GM23248 (cell line): ENCODE results near the gene LRP6. TPM values are rescaled to one million over a fixed set of nuclear protein-coding genes. Genes with fewer than 3 reads are reported as not detected.

Source experiments
- DNase-seq: peaks from one replicate; pipeline ENCODE4 v3.0.0-alpha.2; 2015
- H2AFZ ChIP-seq: fragments of 200-600 bp; sonication (generic); 2 replicates; pipeline ENCODE4 v1.6.1; 2016; ENCODE audit warnings: antibody characterized with exemption
- H3F3A ChIP-seq: fragments of 200-600 bp; sonication (generic); 2 replicates; pipeline ENCODE4 v1.6.1; 2016; ENCODE audit warnings: mild to moderate bottlenecking, antibody characterized with exemption, mixed run types; ENCODE audit not compliant: insufficient read depth
- H3K27ac ChIP-seq: fragments of 200-600 bp; sonication (generic); 2 replicates; pipeline ENCODE4 v1.5.1; 2016; ENCODE audit warnings: mild to moderate bottlenecking
- H3K27me3 ChIP-seq: fragments of 200-600 bp; sonication (generic); replicated peaks from 2 replicates; pipeline ENCODE4 v1.6.1; 2016; ENCODE audit warnings: mild to moderate bottlenecking; ENCODE audit not compliant: insufficient read depth
- H3K36me3 ChIP-seq: fragments of 200-600 bp; sonication (generic); 2 replicates; pipeline ENCODE4 v1.6.1; 2016; ENCODE audit warnings: low read depth, mild to moderate bottlenecking
- H3K4me1 ChIP-seq: fragments of 200-600 bp; sonication (generic); 2 replicates; pipeline ENCODE4 v1.6.1; 2016; ENCODE audit warnings: mild to moderate bottlenecking; ENCODE audit not compliant: insufficient read depth
- H3K4me2 ChIP-seq: fragments of 200-600 bp; sonication (generic); one replicate; pipeline ENCODE4 v1.6.1; 2016; ENCODE audit warnings: mild to moderate bottlenecking; ENCODE audit not compliant: unreplicated experiment
- H3K4me3 ChIP-seq: fragments of 200-600 bp; sonication (generic); 2 replicates; pipeline ENCODE4 v1.5.1; 2016; ENCODE audit warnings: mild to moderate bottlenecking
- H3K79me2 ChIP-seq: fragments of 200-600 bp; sonication (generic); 2 replicates; pipeline ENCODE4 v1.6.1; 2016; ENCODE audit warnings: mild to moderate bottlenecking; ENCODE audit not compliant: insufficient read depth
- H3K9ac ChIP-seq: fragments of 200-600 bp; sonication (generic); 2 replicates; pipeline ENCODE4 v1.6.1; 2016; ENCODE audit warnings: mild to moderate bottlenecking
- H3K9me2 ChIP-seq: fragments of 200-600 bp; sonication (generic); 2 replicates; pipeline ENCODE4 v1.6.1; 2016; ENCODE audit warnings: mixed run types, mild to moderate bottlenecking, moderate library complexity; ENCODE audit not compliant: insufficient read depth
- H3K9me3 ChIP-seq: fragments of 200-600 bp; sonication (generic); one replicate; pipeline ENCODE4 v1.6.1; 2017; ENCODE audit warnings: low read depth
- H4K20me1 ChIP-seq: fragments of 200-600 bp; sonication (generic); 2 replicates; pipeline ENCODE4 v1.6.0; 2016; ENCODE audit not compliant: insufficient read depth
- EZH2 ChIP-seq: fragments of 200-600 bp; sonication (generic); IDR thresholded peaks from 2 replicates; pipeline ENCODE4 v1.6.1; 2018; ENCODE audit warnings: antibody characterized with exemption, mild to moderate bottlenecking; ENCODE audit not compliant: insufficient read depth, poor library complexity, severe bottlenecking
- EZH2phosphoT487 ChIP-seq: fragments of 200-600 bp; sonication (generic); IDR thresholded peaks from 2 replicates; pipeline ENCODE4 v1.6.1; 2018; ENCODE audit warnings: antibody characterized with exemption, moderate library complexity, mild to moderate bottlenecking, low read depth; ENCODE audit not compliant: insufficient read depth
- WGBS, 2 experiments: methylation state at CpG; one replicate each; pipeline ENCODE4 v1.1.6; 2015 to 2017; ENCODE audit warnings: low lambda C conversion rate in 2 of 2, low coverage in 1 of 2; ENCODE audit errors: missing lambda C conversion rate in 2 of 2; 5-methylcytosine and 5-hydroxymethylcytosine counted together
- in situ Hi-C: fragments of 300-500 bp; cut with MboI; formaldehyde crosslinking; loops from 2 replicates; pipeline ENCODE4 v1.15.0; 2020
- polyA plus RNA-seq: library from polyadenylated mRNA; unstranded; fragments of >200 nt; fragmentation: Nextera tagmentation; extraction: Ambion mirVana; gene quantifications from 2 replicates; pipeline ENCODE4 v1.2.1, GENCODE V29; 2016
- total RNA-seq: library from RNA; depleted of rRNA; stranded (reverse); fragments of >200 nt; shearing (Covaris generic); gene quantifications from 2 replicates; pipeline ENCODE4 v1.2.3, GENCODE V29; 2014

Gene LRP6
- total and polyA plus RNA-seq, 2 experiments from 2014 or later, result 10.3 to 20.1 TPM

- no peaks in the 10 kb centered on the region for H3K9me2 ChIP-seq
- 84 to 94% methylated on average over 3 of the region's 3 CpGs for WGBS, 2 experiments
These were observed 128.4 kb downstream of the LRP6 start for GRCh38 chr12:12138203-12139154.

GRCh38 chr12:12133785-12134184, 133.1 kb downstream of the LRP6 start:
- Histone ChIP-seq H3K79me2 (no peaks in the 10 kb centered on the region), H3K4me2 (no peak overlapping the region), H3K9me3 (no peaks in the 10 kb centered on the region), H3F3A (no peaks in the 10 kb centered on the region), H3K9me2 (no peaks in the 10 kb centered on the region), H4K20me1 (no peaks in the 10 kb centered on the region), H3K4me3 (no peak overlapping the region), H3K36me3 (0 out of 2 replicates have a peak, but pooled peaks cover 10% of the 10 kb centered on the region), H3K27ac (no peak overlapping the region), H3K27me3 (no peaks in the 10 kb centered on the region), H3K9ac (no peak overlapping the region), H2AFZ (no peak overlapping the region), H3K4me1 (no peaks in the 10 kb centered on the region)
- TF ChIP-seq EZH2, result no peak
- TF ChIP-seq EZH2phosphoT487, result no peak
- in situ Hi-C loops, result no loop called here
- WGBS, 2 experiments, result 95 to 97% methylated on average over 5 of the region's 5 CpGs
- no peak for DNase-seq

More at GRCh38 chr12:12138203-12139154, 128.4 kb downstream of the LRP6 start:
- no peaks in the 10 kb centered on the region for H3K27me3 ChIP-seq
- in situ Hi-C loops, result no loop called here
- no peaks in the 10 kb centered on the region for H4K20me1 ChIP-seq
- H3F3A ChIP-seq, result no peaks in the 10 kb centered on the region
- no peak overlapping the region for H3K9ac ChIP-seq
- no peak overlapping the region for H3K4me3 ChIP-seq
- no peak overlapping the region for H2AFZ ChIP-seq
- H3K79me2 ChIP-seq, result no peaks in the 10 kb centered on the region
- no peak for DNase-seq
- H3K4me1 ChIP-seq, result no peaks in the 10 kb centered on the region
- no peaks in the 10 kb centered on the region for H3K9me3 ChIP-seq
- 0 out of 2 replicates have a peak, but pooled peaks cover 5% of the 10 kb centered on the region for H3K36me3 ChIP-seq
- TF ChIP-seq EZH2 (no peak), EZH2phosphoT487 (no peak)
- H3K4me2 ChIP-seq, result no peak overlapping the region
- no peak overlapping the region for H3K27ac ChIP-seq

- Histone ChIP-seq H3K36me3 (0 out of 2 replicates have a peak, but pooled peaks cover 9% of the 10 kb centered on the region), H3F3A (no peaks in the 10 kb centered on the region), H3K9me2 (no peaks in the 10 kb centered on the region), H3K9me3 (no peaks in the 10 kb centered on the region), H3K79me2 (no peaks in the 10 kb centered on the region), H3K27ac (no peak overlapping the region), H3K27me3 (no peaks in the 10 kb centered on the region), H2AFZ (no peak overlapping the region), H3K4me1 (no peaks in the 10 kb centered on the region), H3K4me3 (no peak overlapping the region), H4K20me1 (no peaks in the 10 kb centered on the region), H3K9ac (no peak overlapping the region), H3K4me2 (no peak overlapping the region)
- DNase-seq, result no peak
- whole genome bisulfite sequencing, 2 experiments, result 97 to 98% methylated on average over 3 of the region's 3 CpGs
- in situ Hi-C loops, result no loop called here
- TF ChIP-seq EZH2 (no peak), EZH2phosphoT487 (no peak)
These were observed 133.6 kb downstream of the LRP6 start for GRCh38 chr12:12133259-12133658.

DNA sequence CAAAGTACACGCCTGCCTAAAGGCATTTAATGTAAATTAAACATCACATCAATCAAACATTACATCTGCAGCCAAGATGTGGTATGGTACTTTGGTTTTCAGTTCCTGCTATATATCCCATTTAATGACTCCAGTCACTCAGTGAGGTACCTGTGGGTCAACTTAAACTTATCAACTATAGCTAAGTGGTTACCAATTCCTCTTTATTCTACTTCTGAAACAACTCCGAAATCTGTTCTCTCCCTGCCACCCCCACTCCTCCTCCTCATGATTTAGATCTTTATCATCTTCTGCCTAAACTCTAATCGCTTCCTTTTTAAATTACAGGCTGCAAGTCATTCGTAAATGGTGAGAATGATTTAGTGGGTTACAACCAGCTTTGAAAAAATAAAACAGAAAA, 138.2 kb downstream of the LRP6 start:
- H4K20me1 ChIP-seq, result no peaks in the 10 kb centered on the region
- no peak for TF ChIP-seq EZH2
- TF ChIP-seq EZH2phosphoT487, result no peak
- H3K27ac ChIP-seq, result no peak overlapping the region
- no peak for DNase-seq
- no peak overlapping the region for H3K9ac ChIP-seq
- H2AFZ ChIP-seq, result no peak overlapping the region
- H3K27me3 ChIP-seq, result no peaks in the 10 kb centered on the region
- peaks cover 15% of the 10 kb centered on the region for H3K36me3 ChIP-seq
- no peak overlapping the region for H3K4me3 ChIP-seq
- no peaks in the 10 kb centered on the region for H3K79me2 ChIP-seq
- no peaks in the 10 kb centered on the region for H3F3A ChIP-seq
- in situ Hi-C loops, result no loop called here
- no peaks in the 10 kb centered on the region for H3K9me2 ChIP-seq
- no peaks in the 10 kb centered on the region for H3K9me3 ChIP-seq
- no peaks in the 10 kb centered on the region for H3K4me1 ChIP-seq
- no peak overlapping the region for H3K4me2 ChIP-seq
- WGBS, 2 experiments, result 83 to 85% methylated on average over 4 of the region's 4 CpGs
